Activated effector memory CD4-positive, alpha-beta T cell treated with Interleukin-2 at 50 U/mL for 16 hours (primary cell): ENCODE measurements around the gene TTC4.

Experiments used
- DNase-seq: peaks from one replicate; pipeline ENCODE4 v3.0.0-alpha.2; 2020

TTC4 gene, protein sequence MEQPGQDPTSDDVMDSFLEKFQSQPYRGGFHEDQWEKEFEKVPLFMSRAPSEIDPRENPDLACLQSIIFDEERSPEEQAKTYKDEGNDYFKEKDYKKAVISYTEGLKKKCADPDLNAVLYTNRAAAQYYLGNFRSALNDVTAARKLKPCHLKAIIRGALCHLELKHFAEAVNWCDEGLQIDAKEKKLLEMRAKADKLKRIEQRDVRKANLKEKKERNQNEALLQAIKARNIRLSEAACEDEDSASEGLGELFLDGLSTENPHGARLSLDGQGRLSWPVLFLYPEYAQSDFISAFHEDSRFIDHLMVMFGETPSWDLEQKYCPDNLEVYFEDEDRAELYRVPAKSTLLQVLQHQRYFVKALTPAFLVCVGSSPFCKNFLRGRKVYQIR

GRCh38 chr1:54715493-54716298, at the start of gene TTC4:
TSS of gene TTC4 (plus strand) at chr1:54715861. CDS start at chr1:54715909, 48 bp downstream.
- DNase-seq, result peak; percentile 79

GRCh38 chr1:54666333-54666732, 49.3 kb upstream of the TTC4 start:
- no peak for DNase-seq

- no peak for DNase-seq
These were observed 47.9 kb upstream of the TTC4 start for GRCh38 chr1:54667797-54668196.

GRCh38 chr1:54668567-54668966, 47.1 kb upstream of the TTC4 start:
- no peak for DNase-seq

GRCh38 chr1:54671985-54672608, 43.6 kb upstream of the TTC4 start:
- peak; percentile 51 for DNase-seq

DNA sequence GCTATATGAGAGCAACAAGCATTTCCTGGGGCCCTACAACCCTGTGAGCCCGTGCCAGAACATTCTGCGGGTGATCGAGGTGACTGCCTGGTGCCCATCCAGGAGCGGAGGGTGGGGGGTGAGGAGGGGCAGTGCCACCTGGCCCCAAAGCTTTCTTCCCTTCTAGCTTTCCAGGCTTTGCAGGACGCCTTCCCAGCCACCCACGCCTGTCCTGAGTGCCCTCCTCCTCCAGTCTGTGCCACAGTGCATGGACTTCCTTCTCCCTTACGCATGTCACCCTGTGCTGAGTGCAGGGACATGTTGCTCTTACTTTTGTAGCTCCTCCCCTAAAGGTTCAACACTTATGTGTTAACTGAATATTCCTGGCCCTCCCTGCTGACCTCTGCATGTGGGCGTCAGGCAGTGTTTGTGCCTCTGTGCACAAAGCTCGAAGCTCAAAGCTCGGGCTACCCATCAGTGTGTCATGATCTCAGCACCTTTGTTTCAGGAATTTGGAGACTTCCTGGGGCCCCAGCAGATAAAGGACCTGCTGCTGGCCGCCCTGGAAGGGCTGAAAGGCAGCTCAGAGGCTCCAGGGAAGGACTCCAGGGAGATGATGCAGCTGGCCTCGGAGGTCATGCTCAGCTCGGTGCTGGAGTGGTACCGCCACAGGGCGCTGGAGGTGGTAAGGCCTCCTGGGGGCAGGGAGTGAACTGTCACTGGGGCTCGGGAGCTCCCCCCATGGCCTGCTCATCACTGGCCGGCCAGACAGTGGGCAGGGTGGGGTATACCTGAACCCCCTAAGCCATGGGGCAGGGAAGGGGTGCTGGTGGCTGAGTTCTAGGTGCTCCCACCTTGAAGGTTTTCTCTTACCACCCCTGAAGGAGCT, 36.7 kb upstream of the TTC4 start:
- no peak for DNase-seq

DNA sequence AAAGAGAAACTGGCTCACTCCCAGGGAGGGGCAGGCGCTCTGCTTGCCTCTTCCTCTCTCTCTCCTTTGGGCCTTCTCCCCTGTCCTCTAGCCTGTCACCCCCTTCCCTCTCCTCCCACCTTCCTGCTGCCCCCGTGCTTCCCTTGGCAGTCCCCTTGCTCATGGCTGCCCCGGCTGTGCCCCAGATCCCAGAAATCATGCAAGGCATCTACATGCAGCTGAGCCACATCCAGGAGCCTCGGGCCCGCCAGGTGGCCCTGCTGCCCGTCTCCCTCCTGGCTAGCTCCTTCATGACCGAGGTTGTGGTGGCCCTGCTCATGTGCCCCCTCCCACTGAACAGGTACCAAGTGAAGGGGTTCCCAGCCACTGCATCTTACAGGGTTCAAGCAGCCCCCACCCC, 36.0 kb upstream of the TTC4 start:
- DNase-seq, result no peak

GRCh38 chr1:54680387-54680786, 35.3 kb upstream of the TTC4 start:
- DNase-seq, result no peak

- no peak for DNase-seq
These were observed 34.3 kb upstream of the TTC4 start for GRCh38 chr1:54681358-54681757.

DNA sequence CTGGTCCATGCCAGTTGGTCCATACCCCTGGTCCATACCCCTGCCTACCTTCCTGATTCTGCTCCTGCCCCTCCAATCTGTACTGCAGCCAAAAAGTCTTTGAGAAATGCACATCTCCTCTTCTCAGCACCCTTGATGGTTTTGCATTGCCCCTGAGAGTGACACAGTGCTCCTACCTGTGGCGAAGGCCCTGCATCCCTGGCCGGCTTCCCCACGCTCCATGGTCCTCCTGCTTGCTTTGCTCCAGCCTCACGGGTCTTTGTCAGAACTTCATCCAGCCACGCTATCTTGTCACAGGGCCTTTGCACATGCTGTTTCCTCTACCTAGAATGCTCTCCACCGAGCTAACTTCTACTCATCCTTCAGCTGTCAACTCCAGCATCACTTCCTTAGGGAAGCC, 32.2 kb upstream of the TTC4 start:
- DNase-seq, result no peak

DNA sequence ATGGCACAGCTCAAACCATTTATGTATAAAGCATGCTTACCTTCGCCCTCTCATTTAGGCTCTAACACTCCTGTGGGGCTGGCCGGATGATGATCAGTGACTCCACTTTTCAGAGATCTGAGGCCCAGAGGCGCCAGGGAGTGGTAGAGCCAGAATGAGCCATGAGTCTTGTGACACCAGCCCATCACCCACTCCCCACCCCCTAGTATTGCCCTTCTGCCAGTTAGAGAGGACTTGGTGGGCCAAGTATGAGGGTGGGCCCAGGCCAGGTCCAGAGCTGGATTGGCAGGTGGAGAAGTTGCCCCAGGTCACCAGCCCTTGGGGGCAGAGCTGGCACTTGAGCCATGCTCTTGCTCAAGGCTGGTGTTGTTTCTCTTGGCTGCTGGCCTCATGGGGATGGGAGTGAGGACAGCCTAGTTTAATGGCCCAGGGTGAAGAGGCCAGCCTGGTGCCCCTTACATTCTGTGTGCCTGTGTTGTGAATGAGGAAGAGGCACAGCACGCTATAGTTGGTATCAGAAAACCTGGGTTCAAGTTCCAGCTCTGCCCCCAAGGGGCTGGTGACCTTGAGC, 30.2 kb upstream of the TTC4 start:
- no peak for DNase-seq

GRCh38 chr1:54686155-54686554, 29.5 kb upstream of the TTC4 start:
- no peak for DNase-seq

- DNase-seq, result no peak
These were observed 20.9 kb upstream of the TTC4 start for GRCh38 chr1:54694771-54695170.

DNA sequence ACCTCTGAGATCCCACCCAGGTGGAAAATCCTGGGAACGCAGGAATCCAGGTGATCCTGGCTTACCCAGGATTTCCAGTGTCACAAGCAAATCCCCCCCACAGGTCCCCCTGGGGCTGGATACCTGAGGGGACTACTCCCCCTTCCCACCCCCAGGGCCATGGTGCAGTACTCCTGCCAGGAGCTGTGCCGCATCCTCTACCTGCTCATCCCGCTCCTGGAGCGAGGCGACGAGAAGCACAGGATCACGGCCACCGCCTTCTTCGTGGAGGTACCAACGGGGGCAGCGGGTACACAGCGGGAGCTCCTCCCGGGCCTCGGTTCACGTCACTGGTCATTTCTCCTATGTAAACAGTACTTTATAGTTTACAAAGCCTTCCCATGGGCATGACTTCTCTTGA, 20.4 kb upstream of the TTC4 start:
- DNase-seq, result no peak

DNA sequence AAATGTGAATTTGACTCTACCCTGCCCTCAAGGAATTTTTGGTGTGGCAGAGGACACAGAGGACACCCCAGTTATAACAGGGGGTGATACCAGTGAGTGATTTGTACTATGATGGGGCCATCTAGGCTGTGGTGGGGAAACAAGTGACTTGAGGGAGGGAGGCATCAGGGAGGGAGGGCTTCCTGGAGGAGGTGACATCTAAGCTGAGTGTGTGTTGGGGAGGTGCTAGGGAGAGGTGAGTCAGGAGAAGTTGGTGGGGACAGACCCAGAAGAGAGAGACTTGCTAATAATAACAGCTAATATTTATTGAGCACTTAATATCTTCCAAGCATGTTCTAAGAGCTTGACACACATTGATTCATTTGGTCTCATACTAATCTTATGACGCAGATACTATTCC, 19.9 kb upstream of the TTC4 start:
- no peak for DNase-seq

DNA sequence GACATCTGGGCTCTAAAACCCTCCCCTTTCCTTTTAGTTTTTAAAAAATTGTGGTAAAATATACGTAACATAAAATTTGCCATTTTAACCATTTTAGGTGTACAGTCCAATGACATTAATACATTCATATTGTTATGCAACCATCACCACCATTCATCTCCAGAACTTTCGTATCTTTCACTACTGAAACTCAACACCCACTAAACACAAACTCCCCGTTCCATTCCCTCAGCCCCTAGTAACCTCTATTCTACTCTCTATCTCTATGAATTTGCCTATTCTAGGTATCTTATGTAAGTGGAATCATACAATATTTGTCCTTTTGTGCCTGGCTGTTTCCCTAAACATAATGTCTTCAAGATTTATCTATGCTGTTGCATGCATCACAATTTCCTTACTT, 19.4 kb upstream of the TTC4 start:
- DNase-seq, result no peak

- no peak for DNase-seq
These were observed 17.8 kb upstream of the TTC4 start for GRCh38 chr1:54697896-54698295.

DNA sequence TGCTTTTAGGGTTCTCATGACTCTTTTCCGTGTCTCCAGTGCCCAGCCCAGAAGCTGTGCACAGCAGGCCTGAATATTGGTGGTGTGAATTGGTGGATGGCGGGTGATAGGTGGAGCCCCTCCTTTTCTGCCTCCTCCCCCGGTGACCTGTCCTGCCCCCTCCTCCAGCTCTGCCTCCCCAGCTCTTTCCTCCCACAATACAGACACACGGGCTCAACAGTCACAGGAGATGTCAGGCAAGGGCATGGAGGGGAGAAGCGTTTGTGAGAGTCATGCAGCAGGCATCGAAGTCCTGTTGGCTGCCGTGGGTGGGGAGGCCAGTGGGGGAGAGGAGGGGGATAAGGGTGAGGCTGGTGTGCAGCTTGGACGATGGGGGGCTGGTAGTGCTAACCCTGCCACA, 17.3 kb upstream of the TTC4 start:
- DNase-seq, result no peak

DNA sequence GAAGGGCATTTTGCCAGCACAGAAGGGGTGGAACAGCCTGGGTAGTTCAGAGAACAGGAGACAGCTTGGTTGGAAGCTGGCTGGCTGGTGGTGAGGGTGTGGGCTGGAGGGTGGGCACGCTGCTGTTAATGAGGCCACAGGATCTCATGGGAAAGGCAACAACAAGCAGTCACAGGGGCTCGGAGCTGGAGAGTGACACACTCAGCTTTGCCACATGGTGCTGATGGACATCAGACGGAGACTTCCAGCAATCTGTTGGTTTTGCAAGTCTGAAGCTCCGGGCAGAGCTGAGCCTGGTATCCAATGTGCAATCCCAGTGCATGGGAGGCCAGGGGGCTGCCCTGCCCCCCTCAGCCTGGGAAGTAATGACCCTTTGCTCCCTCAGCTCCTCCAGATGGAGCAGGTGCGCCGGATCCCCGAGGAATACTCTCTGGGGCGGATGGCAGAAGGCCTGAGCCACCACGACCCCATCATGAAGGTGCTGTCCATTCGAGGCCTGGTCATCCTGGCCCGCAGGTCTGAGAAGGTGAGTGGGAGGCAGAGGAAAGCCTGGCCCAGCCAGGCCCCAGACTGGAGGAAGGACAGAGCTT, 15.6 kb upstream of the TTC4 start:
- DNase-seq, result no peak

GRCh38 chr1:54701066-54701465, 14.6 kb upstream of the TTC4 start:
- DNase-seq, result no peak

DNA sequence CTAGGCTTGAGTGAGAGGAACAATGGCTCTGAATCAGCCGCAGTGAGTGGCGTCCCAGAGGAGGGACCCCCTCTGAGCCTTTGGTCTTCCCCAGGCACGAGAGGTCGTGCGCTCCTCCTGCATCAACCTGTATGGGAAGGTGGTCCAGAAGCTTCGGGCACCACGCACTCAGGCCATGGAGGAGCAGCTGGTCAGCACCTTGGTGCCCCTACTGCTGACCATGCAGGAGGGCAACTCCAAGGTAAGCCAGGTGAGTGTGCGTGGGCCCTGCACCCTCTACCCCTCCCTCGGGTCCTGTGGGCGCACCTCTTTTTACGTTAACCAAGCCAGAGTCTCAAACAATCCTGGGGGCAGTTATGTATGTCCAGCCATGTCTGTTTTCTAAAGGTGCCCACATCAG, 13.7 kb upstream of the TTC4 start:
- DNase-seq, result no peak

- DNase-seq, result no peak
These were observed 12.2 kb upstream of the TTC4 start for GRCh38 chr1:54703471-54703870.
